GM23338 (cell line): ENCODE results near the gene METTL22. TPM values are rescaled to one million over a fixed set of nuclear protein-coding genes. Genes with fewer than 3 reads are reported as not detected.

Source experiments
- ATAC-seq: fragments of 200-7000 bp; cut with Tn5 transposase; 3 replicates; pipeline ENCODE4 v1.9.1; 2020
- DNase-seq: peaks from one replicate; pipeline ENCODE4 v3.0.0-alpha.2; 2015; ENCODE audit warnings: low spot score
- H2AFZ ChIP-seq: fragments of 200-600 bp; sonication (generic); 2 replicates; pipeline ENCODE4 v1.8.0; 2016; ENCODE audit warnings: antibody characterized with exemption, mild to moderate bottlenecking, moderate library complexity
- H3F3A ChIP-seq: fragments of 200-600 bp; sonication (generic); replicated peaks from 2 replicates; pipeline ENCODE4 v1.8.0; 2017; ENCODE audit warnings: antibody characterized with exemption, mixed run types, low read depth
- H3K27ac ChIP-seq: fragments of 200-600 bp; sonication (generic); 2 replicates; pipeline ENCODE4 v1.6.1; 2016; ENCODE audit warnings: low read depth
- H3K27me3 ChIP-seq: fragments of 200-600 bp; sonication (generic); 2 replicates; pipeline ENCODE4 v1.8.0; 2016; ENCODE audit warnings: mild to moderate bottlenecking, mixed run types, moderate library complexity; ENCODE audit not compliant: insufficient read depth
- H3K36me3 ChIP-seq: fragments of 200-600 bp; sonication (generic); 2 replicates; pipeline ENCODE4 v1.8.0; 2016; ENCODE audit warnings: mild to moderate bottlenecking; ENCODE audit not compliant: insufficient read depth
- H3K4me1 ChIP-seq: fragments of 200-600 bp; sonication (generic); 2 replicates; pipeline ENCODE4 v1.8.0; 2016; ENCODE audit warnings: mild to moderate bottlenecking, moderate library complexity; ENCODE audit not compliant: insufficient read depth
- H3K4me2 ChIP-seq: fragments of 200-600 bp; sonication (generic); 2 replicates; pipeline ENCODE4 v1.7.1; 2017; ENCODE audit warnings: mixed run types
- H3K4me3 ChIP-seq: fragments of 200-600 bp; sonication (generic); 2 replicates; pipeline ENCODE4 v1.6.1; 2016; ENCODE audit warnings: mixed run types
- H3K79me2 ChIP-seq: fragments of 200-600 bp; sonication (generic); replicated peaks from 2 replicates; pipeline ENCODE4 v1.8.0; 2017; ENCODE audit warnings: mild to moderate bottlenecking; ENCODE audit not compliant: insufficient read depth
- H3K9me2 ChIP-seq: fragments of 200-600 bp; sonication (generic); 2 replicates; pipeline ENCODE4 v1.8.0; 2017; ENCODE audit not compliant: insufficient read depth
- H4K20me1 ChIP-seq: fragments of 200-600 bp; sonication (generic); replicated peaks from 2 replicates; pipeline ENCODE4 v1.8.0; 2017; ENCODE audit warnings: mild to moderate bottlenecking; ENCODE audit not compliant: insufficient read depth
- H3K27ac Mint-ChIP-seq: 2 replicates; pipeline ENCODE4 v1.8.0; 2020; ENCODE audit warnings: inconsistent platforms, mild to moderate bottlenecking, moderate library complexity, mixed read lengths
- H3K27me3 Mint-ChIP-seq: 3 replicates; pipeline ENCODE4 v1.8.0; 2022; ENCODE audit warnings: low read depth, mild to moderate bottlenecking, moderate library complexity, mixed read lengths, inconsistent platforms; ENCODE audit not compliant: insufficient read depth, poor library complexity
- H3K36me3 Mint-ChIP-seq: 3 replicates; pipeline ENCODE4 v1.8.0; 2021; ENCODE audit warnings: low read depth, mild to moderate bottlenecking, inconsistent platforms, moderate library complexity, mixed read lengths
- H3K4me1 Mint-ChIP-seq: 3 replicates; pipeline ENCODE4 v1.8.0; 2020; ENCODE audit warnings: mild to moderate bottlenecking, inconsistent platforms, mixed read lengths
- H3K4me3 Mint-ChIP-seq: 3 replicates; pipeline ENCODE4 v1.8.0; 2021; ENCODE audit warnings: moderate library complexity, mild to moderate bottlenecking, inconsistent platforms, mixed read lengths
- H3K9me3 Mint-ChIP-seq: 3 replicates; pipeline ENCODE4 v1.8.0; 2020; ENCODE audit warnings: moderate library complexity, mild to moderate bottlenecking, inconsistent platforms, mixed read lengths
- CREB1 ChIP-seq: fragments of 250-450 bp; sonication (Bioruptor Pico); IDR thresholded peaks from 2 replicates; pipeline ENCODE4 v1.5.0; 2020; ENCODE audit warnings: low read depth, mild to moderate bottlenecking, moderate library complexity
- EZH2 ChIP-seq: fragments of 200-600 bp; sonication (generic); IDR thresholded peaks from one replicate; pipeline ENCODE4 v1.8.0; 2017; ENCODE audit warnings: antibody characterized with exemption, mild to moderate bottlenecking, low read depth; ENCODE audit not compliant: unreplicated experiment
- EZH2phosphoT487 ChIP-seq: fragments of 200-600 bp; sonication (generic); IDR thresholded peaks from one replicate; pipeline ENCODE4 v1.8.1; 2018; ENCODE audit warnings: antibody characterized with exemption; ENCODE audit not compliant: unreplicated experiment
- JUNB ChIP-seq: IDR thresholded peaks from one replicate; pipeline ENCODE4 v1.6.1; 2016; ENCODE audit warnings: antibody characterized with exemption; ENCODE audit not compliant: unreplicated experiment
- NANOG ChIP-seq: IDR thresholded peaks from 2 replicates; pipeline ENCODE4 v1.6.1; 2016; ENCODE audit warnings: antibody characterized with exemption, borderline replicate concordance
- POLR2AphosphoS5 ChIP-seq: IDR thresholded peaks from 2 replicates; pipeline ENCODE4 v1.6.1; 2016; ENCODE audit warnings: antibody characterized with exemption, low read depth
- REST ChIP-seq: IDR thresholded peaks from one replicate; pipeline ENCODE4 v1.6.1; 2018; ENCODE audit warnings: antibody characterized with exemption; ENCODE audit not compliant: unreplicated experiment
- STAT1 ChIP-seq: IDR thresholded peaks from one replicate; pipeline ENCODE4 v1.6.1; 2016; ENCODE audit warnings: antibody characterized with exemption; ENCODE audit not compliant: unreplicated experiment
- ZNF114 ChIP-seq: fragments of 250-450 bp; sonication (Bioruptor Pico); IDR thresholded peaks from 2 replicates; pipeline ENCODE4 v1.5.0; 2020; ENCODE audit warnings: mild to moderate bottlenecking, moderate library complexity
- ZNF331 ChIP-seq: fragments of 250-450 bp; sonication (Bioruptor Pico); IDR thresholded peaks from 2 replicates; pipeline ENCODE4 v1.5.0; 2020; ENCODE audit warnings: low read depth, mild to moderate bottlenecking, moderate library complexity
- ZNF462 ChIP-seq: fragments of 250-450 bp; sonication (Bioruptor Pico); IDR thresholded peaks from 2 replicates; pipeline ENCODE4 v1.5.0; 2020; ENCODE audit warnings: mild to moderate bottlenecking, moderate library complexity
- polyA plus RNA-seq: library from polyadenylated mRNA; unstranded; fragments of >200 nt; fragmentation: Nextera tagmentation; extraction: Ambion mirVana; gene quantifications from 2 replicates; pipeline ENCODE4 v1.2.1, GENCODE V29; 2016
- total RNA-seq: library from RNA; depleted of rRNA; stranded (reverse); fragments of >200 nt; shearing (Covaris generic); gene quantifications from 2 replicates; pipeline ENCODE4 v1.2.3, GENCODE V29; 2014
- TF ChIP-seq, protein P1 (sequence below), 2 experiments: fragments of 200-600 bp in 1 of 2; sonication (generic) in 1 of 2; conservative IDR thresholded peaks; 2 replicates each; pipeline versions ENCODE4 v1.5.1 to v1.6.1; 2016 to 2017; ENCODE audit warnings: antibody characterized with exemption in 2 of 2, low read depth in 2 of 2, mild to moderate bottlenecking in 2 of 2, moderate library complexity in 1 of 2

The METTL22 gene
- total and polyA plus RNA-seq, 2 experiments from 2014 or later: 51.4 to 51.8 TPM

- TF ChIP-seq JUNB: no peak
- no peak for TF ChIP-seq ZNF331 (CRISPR knock-in tag)
- no peak for TF ChIP-seq ZNF114 (CRISPR knock-in tag)
- TF ChIP-seq POLR2AphosphoS5: no peak
- TF ChIP-seq REST: no peak
- TF ChIP-seq NANOG: no peak
- no peak for TF ChIP-seq CREB1 (CRISPR knock-in tag)
- TF ChIP-seq ZNF462 (CRISPR knock-in tag): no peak
- TF ChIP-seq EZH2: no peak
- TF ChIP-seq EZH2phosphoT487: no peak
- TF ChIP-seq, protein P1, sequence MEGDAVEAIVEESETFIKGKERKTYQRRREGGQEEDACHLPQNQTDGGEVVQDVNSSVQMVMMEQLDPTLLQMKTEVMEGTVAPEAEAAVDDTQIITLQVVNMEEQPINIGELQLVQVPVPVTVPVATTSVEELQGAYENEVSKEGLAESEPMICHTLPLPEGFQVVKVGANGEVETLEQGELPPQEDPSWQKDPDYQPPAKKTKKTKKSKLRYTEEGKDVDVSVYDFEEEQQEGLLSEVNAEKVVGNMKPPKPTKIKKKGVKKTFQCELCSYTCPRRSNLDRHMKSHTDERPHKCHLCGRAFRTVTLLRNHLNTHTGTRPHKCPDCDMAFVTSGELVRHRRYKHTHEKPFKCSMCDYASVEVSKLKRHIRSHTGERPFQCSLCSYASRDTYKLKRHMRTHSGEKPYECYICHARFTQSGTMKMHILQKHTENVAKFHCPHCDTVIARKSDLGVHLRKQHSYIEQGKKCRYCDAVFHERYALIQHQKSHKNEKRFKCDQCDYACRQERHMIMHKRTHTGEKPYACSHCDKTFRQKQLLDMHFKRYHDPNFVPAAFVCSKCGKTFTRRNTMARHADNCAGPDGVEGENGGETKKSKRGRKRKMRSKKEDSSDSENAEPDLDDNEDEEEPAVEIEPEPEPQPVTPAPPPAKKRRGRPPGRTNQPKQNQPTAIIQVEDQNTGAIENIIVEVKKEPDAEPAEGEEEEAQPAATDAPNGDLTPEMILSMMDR (conservative IDR thresholded peaks at IDR 0.05; ENCODE audit: low read depth in 2 of 2): no peak
- TF ChIP-seq STAT1: no peak
- no peak for DNase-seq
- H3K27ac Mint-ChIP-seq: no peak overlapping the region
- Histone ChIP-seq H3K27ac (no peak overlapping the region), H3K79me2 (no peaks in the 10 kb centered on the region), H4K20me1 (no peaks in the 10 kb centered on the region), H2AFZ (no peak overlapping the region), H3K36me3 (no peaks in the 10 kb centered on the region), H3F3A (no peaks in the 10 kb centered on the region), H3K27me3 (no peaks in the 10 kb centered on the region), H3K4me3 (no peak overlapping the region), H3K4me2 (no peak overlapping the region), H3K4me1 (no peaks in the 10 kb centered on the region), H3K9me2 (peaks cover 4% of the 10 kb centered on the region)
- peaks cover 5% of the 10 kb centered on the region; the same call in 2 of the 3 replicates for H3K9me3 Mint-ChIP-seq
- peaks cover 12% of the 10 kb centered on the region for H3K4me1 Mint-ChIP-seq
- no peak for ATAC-seq
- peaks cover 6% of the 10 kb centered on the region for H3K27me3 Mint-ChIP-seq
- H3K36me3 Mint-ChIP-seq: peaks cover 4% of the 10 kb centered on the region; the same call in 2 of the 3 replicates
- no peak overlapping the region for H3K4me3 Mint-ChIP-seq
These were observed 43.7 kb upstream of the METTL22 start for GRCh38 chr16:8577678-8578304.
